IMR-90 (cell line): Measurements from ENCODE around the gene CASP8AP2. TPM values are rescaled to one million over a fixed set of nuclear protein-coding genes. Genes with fewer than 3 reads are reported as not detected.
"Not testable (repeated sequence)": the region's sequence is repeated elsewhere in the genome, so short reads cannot be mapped to it uniquely, and the experiment has no call there.

Experiments
- ATAC-seq: fragments of 200-7000 bp; cut with Tn5 transposase; 2 replicates; pipeline ENCODE4 v1.9.1; 2020; ENCODE audit warnings: low read depth, mild to moderate bottlenecking, moderate library complexity
- BruUV-seq: library from RNA; stranded (reverse); fragments of 400-500 nt; replicated peaks from 2 replicates; lab custom pipeline; 2021; lab: Mats Ljungman, UMichigan
- CTCF ChIA-PET: fragments of 300-600 bp; formaldehyde crosslinking; extraction: SDS; loops from one replicate; lab custom pipeline; 2021; ENCODE audit warnings: antibody characterized with exemption; lab: Yijun Ruan, JAX
- POLR2A ChIA-PET: fragments of 300-600 bp; sonication (Branson Sonifier 250); formaldehyde crosslinking; loops from one replicate; lab custom pipeline; 2022; ENCODE audit warnings: antibody characterized with exemption; ENCODE audit not compliant: unreplicated experiment; lab: Charles Lee
- DNase-seq: peaks from one replicate; pipeline ENCODE4 v3.0.0; 2013
- H2AFZ ChIP-seq: replicated peaks from 2 replicates; pipeline ENCODE3; 2013; ENCODE audit warnings: low read length, mild to moderate bottlenecking; ENCODE audit not compliant: poor library complexity
- H2AK5ac ChIP-seq: 2 replicates; pipeline ENCODE4 v1.6.1; 2013; ENCODE audit warnings: low read depth, low read length, inconsistent platforms
- H2AK9ac ChIP-seq: replicated peaks from 2 replicates; pipeline ENCODE3; 2013; ENCODE audit warnings: mild to moderate bottlenecking, low read depth, low read length, moderate library complexity; ENCODE audit not compliant: poor library complexity
- H2BK120ac ChIP-seq: 2 replicates; pipeline ENCODE4 v1.6.1; 2013; ENCODE audit warnings: low read depth, low read length, inconsistent platforms
- H2BK15ac ChIP-seq: 3 replicates; pipeline ENCODE4 v1.6.1; 2013; ENCODE audit warnings: low read depth, low read length, inconsistent platforms
- H2BK20ac ChIP-seq: 2 replicates; pipeline ENCODE4 v1.6.1; 2013; ENCODE audit warnings: low read depth, mild to moderate bottlenecking, inconsistent platforms, low read length, moderate library complexity
- H2BK5ac ChIP-seq: 2 replicates; pipeline ENCODE4 v1.6.1; 2013; ENCODE audit warnings: mild to moderate bottlenecking, low read depth, low read length, inconsistent platforms; ENCODE audit not compliant: poor library complexity, severe bottlenecking
- H3K14ac ChIP-seq: replicated peaks from 2 replicates; pipeline ENCODE4 v1.6.1; 2013; ENCODE audit warnings: low read depth, low read length, inconsistent platforms
- H3K18ac ChIP-seq: 2 replicates; pipeline ENCODE4 v1.6.1; 2013; ENCODE audit warnings: low read depth, low read length, control low read depth
- H3K23ac ChIP-seq: 2 replicates; pipeline ENCODE4 v1.6.1; 2013; ENCODE audit warnings: low read depth, low read length, inconsistent platforms
- H3K27ac ChIP-seq: 2 replicates; pipeline ENCODE4 v1.5.1; 2013; ENCODE audit warnings: mild to moderate bottlenecking, control low read depth, low read length; ENCODE audit not compliant: insufficient read depth
- H3K27me3 ChIP-seq: 2 replicates; pipeline ENCODE4 v1.6.1; 2013; ENCODE audit warnings: low read length; ENCODE audit not compliant: control insufficient read depth, insufficient read depth
- H3K36me3 ChIP-seq: 2 replicates; pipeline ENCODE4 v1.6.1; 2013; ENCODE audit warnings: low read length, mixed read lengths; ENCODE audit not compliant: control insufficient read depth, insufficient read depth
- H3K4ac ChIP-seq: 2 replicates; pipeline ENCODE4 v1.6.1; 2013; ENCODE audit warnings: low read depth, low read length, inconsistent platforms
- H3K4me1 ChIP-seq: 2 replicates; pipeline ENCODE4 v1.6.1; 2013; ENCODE audit warnings: low read length, mixed read lengths; ENCODE audit not compliant: control insufficient read depth, insufficient read depth
- H3K4me2 ChIP-seq: 2 replicates; pipeline ENCODE4 v1.6.1; 2013; ENCODE audit warnings: low read depth, mild to moderate bottlenecking, control low read depth, low read length, moderate library complexity
- H3K4me3 ChIP-seq: 2 replicates; pipeline ENCODE4 v1.5.1; 2013; ENCODE audit warnings: low read depth, mild to moderate bottlenecking, control low read depth, low read length, moderate library complexity; ENCODE audit not compliant: insufficient read depth
- H3K56ac ChIP-seq: 2 replicates; pipeline ENCODE4 v1.6.1; 2013; ENCODE audit warnings: low read length, inconsistent platforms; ENCODE audit not compliant: insufficient read depth; ENCODE audit errors: extremely low read depth
- H3K79me1 ChIP-seq, 2 experiments: 2 replicates each; pipeline ENCODE4 v1.6.1; 2013; ENCODE audit warnings: low read length in 2 of 2, inconsistent platforms in 1 of 2, low read depth in 1 of 2
- H3K9ac ChIP-seq: 2 replicates; pipeline ENCODE4 v1.6.1; 2013; ENCODE audit warnings: low read depth, low read length, control low read depth
- H3K9me1 ChIP-seq: 2 replicates; pipeline ENCODE4 v1.6.1; 2013; ENCODE audit warnings: low read length, inconsistent platforms; ENCODE audit not compliant: insufficient read depth
- H3K9me3 ChIP-seq: 2 replicates; pipeline ENCODE4 v1.6.1; 2013; ENCODE audit warnings: low read length; ENCODE audit not compliant: control insufficient read depth, insufficient read depth
- H4K20me1 ChIP-seq: 2 replicates; pipeline ENCODE4 v1.6.1; 2013; ENCODE audit warnings: low read length, inconsistent platforms; ENCODE audit not compliant: insufficient read depth
- H4K5ac ChIP-seq: 2 replicates; pipeline ENCODE4 v1.6.1; 2013; ENCODE audit warnings: mild to moderate bottlenecking, low read depth, low read length, control low read depth
- H4K8ac ChIP-seq, 2 experiments: 2 replicates each; pipeline ENCODE4 v1.6.1; 2013; ENCODE audit warnings: low read depth in 2 of 2, low read length in 2 of 2, control low read depth in 1 of 2, inconsistent platforms in 1 of 2
- H4K91ac ChIP-seq: 2 replicates; pipeline ENCODE4 v1.6.1; 2013; ENCODE audit warnings: low read depth, low read length, inconsistent platforms; ENCODE audit not compliant: insufficient read depth
- BHLHE40 ChIP-seq: fragments of 150-350 bp; IDR thresholded peaks from 2 replicates; pipeline ENCODE4 v1.6.1; 2016; ENCODE audit warnings: mild to moderate bottlenecking, low read depth, low read length
- FOS ChIP-seq: fragments of 150-350 bp; IDR thresholded peaks from 2 replicates; pipeline ENCODE4 v1.6.1; 2016; ENCODE audit warnings: low read depth, low read length
- MAFK ChIP-seq: IDR thresholded peaks from 2 replicates; pipeline ENCODE4 v1.6.1; 2012; ENCODE audit warnings: low read depth, low read length, improper control_type of control experiment
- RCOR1 ChIP-seq: IDR thresholded peaks from 2 replicates; pipeline ENCODE4 v1.6.1; 2012; ENCODE audit warnings: mild to moderate bottlenecking, low read length, improper control_type of control experiment; ENCODE audit not compliant: insufficient replicate concordance
- SMC3 ChIP-seq: fragments of 150-350 bp; IDR thresholded peaks from 2 replicates; pipeline ENCODE4 v1.6.1; 2016; ENCODE audit warnings: low read depth, mild to moderate bottlenecking, antibody characterized with exemption, low read length, moderate library complexity
- WGBS, 2 experiments: methylation state at CpG; one replicate each; pipeline versions ENCODE4 v1.1.5 to v1.1.7; 2013; ENCODE audit warnings: missing lambda C conversion rate in 2 of 2; ENCODE audit not compliant: insufficient read length in 1 of 2; ENCODE audit errors: extremely low coverage in 2 of 2; 5-methylcytosine and 5-hydroxymethylcytosine counted together
- dilution Hi-C: fragments of 300-500 bp; cut with HindIII; formaldehyde crosslinking; loops from one replicate; pipeline ENCODE4 v1.14.3; 2018; ENCODE audit warnings: low sequenced_read_pairs; ENCODE audit not compliant: unreplicated experiment
- in situ Hi-C: fragments of 300-500 bp; cut with MboI; formaldehyde crosslinking; loops from 3 replicates; pipeline ENCODE4 v1.14.3; 2019; ENCODE audit warnings: low sequenced_read_pairs, inconsistent platforms, mixed read lengths
- intact Hi-C: fragments of 100-400 bp; cut with micrococcal nuclease; formaldehyde crosslinking; loops from 2 replicates; pipeline ENCODE4 v1.10.0; 2022
- polyA plus RNA-seq, 3 experiments: library from polyadenylated mRNA; depleted of rRNA; stranded (reverse); fragments of >200 nt; gene quantifications; 2 replicates each; pipeline ENCODE4 v1.2.3, GENCODE V29; 2012; ENCODE audit warnings: low replicate concordance in 1 of 3
- total RNA-seq: library from RNA; depleted of rRNA; stranded (reverse); fragments of >200 nt; gene quantifications from 2 replicates; pipeline ENCODE4 v1.2.3, GENCODE V29; 2012
- TF ChIP-seq, protein P1 (sequence below): conservative IDR thresholded peaks from 2 replicates; pipeline ENCODE4 v1.5.1; 2012; ENCODE audit warnings: mild to moderate bottlenecking, low read depth, low read length, improper control_type of control experiment

CASP8AP2 gene
- total and polyA plus RNA-seq, 2 of the 4 experiments (the other 2 are of a cell fraction): 5.0 to 11.1 TPM

DNA sequence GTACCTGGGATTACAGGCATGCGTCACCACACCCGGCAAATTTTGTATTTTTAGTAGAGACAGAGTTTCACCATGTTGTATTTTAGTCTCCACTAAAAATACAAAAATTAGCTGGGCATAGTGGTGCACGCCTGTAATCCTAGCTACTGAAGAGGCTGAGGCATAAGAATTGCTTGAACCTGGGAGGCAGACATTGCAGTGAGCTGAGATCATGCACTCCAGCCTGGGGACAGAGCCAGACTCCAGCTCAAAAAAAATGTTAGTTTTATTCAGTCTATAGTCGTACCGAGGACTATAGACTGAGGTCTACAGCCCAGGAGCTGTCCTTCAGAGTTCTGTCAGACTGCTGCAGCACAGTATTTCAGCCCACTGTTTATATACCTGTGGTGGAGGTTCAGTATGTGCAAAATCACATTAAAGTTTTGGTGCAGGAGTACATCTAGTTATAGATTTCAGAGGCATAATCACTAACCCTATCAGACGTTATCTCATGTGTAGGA is 3.6 kb upstream of the CASP8AP2 start (continued):
- TF ChIP-seq BHLHE40 (no peak), RCOR1 (no peak), FOS (no peak), MAFK (no peak), SMC3 (no peak)
- TF ChIP-seq, protein P1, sequence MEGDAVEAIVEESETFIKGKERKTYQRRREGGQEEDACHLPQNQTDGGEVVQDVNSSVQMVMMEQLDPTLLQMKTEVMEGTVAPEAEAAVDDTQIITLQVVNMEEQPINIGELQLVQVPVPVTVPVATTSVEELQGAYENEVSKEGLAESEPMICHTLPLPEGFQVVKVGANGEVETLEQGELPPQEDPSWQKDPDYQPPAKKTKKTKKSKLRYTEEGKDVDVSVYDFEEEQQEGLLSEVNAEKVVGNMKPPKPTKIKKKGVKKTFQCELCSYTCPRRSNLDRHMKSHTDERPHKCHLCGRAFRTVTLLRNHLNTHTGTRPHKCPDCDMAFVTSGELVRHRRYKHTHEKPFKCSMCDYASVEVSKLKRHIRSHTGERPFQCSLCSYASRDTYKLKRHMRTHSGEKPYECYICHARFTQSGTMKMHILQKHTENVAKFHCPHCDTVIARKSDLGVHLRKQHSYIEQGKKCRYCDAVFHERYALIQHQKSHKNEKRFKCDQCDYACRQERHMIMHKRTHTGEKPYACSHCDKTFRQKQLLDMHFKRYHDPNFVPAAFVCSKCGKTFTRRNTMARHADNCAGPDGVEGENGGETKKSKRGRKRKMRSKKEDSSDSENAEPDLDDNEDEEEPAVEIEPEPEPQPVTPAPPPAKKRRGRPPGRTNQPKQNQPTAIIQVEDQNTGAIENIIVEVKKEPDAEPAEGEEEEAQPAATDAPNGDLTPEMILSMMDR: no peak

DNA sequence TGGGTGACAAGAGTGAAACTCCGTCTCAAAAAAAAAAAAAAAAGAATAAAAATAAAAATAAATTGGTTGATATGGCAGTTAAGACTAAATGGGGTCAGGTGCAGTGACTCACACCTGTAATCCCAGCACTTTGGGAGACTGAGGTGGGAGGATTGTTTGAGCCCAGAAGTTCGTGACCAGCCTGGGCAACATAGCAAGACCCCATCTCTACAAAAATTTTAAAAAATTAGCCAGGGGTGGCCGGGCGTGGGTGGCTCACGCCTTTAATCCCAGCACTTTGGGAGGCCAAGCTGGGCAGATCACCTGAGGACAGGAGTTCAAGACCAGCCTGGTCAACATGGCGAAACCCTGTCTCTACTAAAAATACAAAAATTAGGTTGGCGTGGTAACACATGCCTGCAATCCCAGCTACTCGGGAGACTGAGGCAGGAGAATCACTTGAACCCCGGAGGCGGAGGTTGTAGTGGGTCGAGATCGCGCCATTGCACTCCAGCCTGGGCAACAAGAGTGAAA is 1.1 kb upstream of the CASP8AP2 start:
- H3K36me3 ChIP-seq, H3K27me3 ChIP-seq, H2BK20ac ChIP-seq, ATAC-seq, H4K20me1 ChIP-seq, H3K4me1 ChIP-seq, H4K91ac ChIP-seq, dilution Hi-C loops, H3K56ac ChIP-seq, H3K9me1 ChIP-seq, POLR2A ChIA-PET, H2BK5ac ChIP-seq, H2BK120ac ChIP-seq, H2AK9ac ChIP-seq, H2AK5ac ChIP-seq, H3K18ac ChIP-seq, in situ Hi-C loops, intact Hi-C loops, DNase-seq, H3K9me3 ChIP-seq, BruUV-seq, H2BK15ac ChIP-seq: not testable (repeated sequence)
- Histone ChIP-seq H4K5ac (peak overlapping the region; percentile 52), H3K9ac (peak overlapping the region; percentile 74), H3K79me1 (peaks cover 13 to 24% of the 10 kb centered on the region in 2 experiments), H3K27ac (peak overlapping the region; percentile 44), H3K4ac (peak overlapping the region; percentile 68), H3K4me3 (peak overlapping the region; percentile 70), H3K4me2 (peak overlapping the region; percentile 96), H4K8ac (peak overlapping the region; percentile 76 to 92; a peak in 2 of 4 replicates), H3K14ac (0 out of 2 replicates have a peak overlapping the region, but pooled peaks have one; percentile 83), H3K23ac (peak overlapping the region; percentile 69; the same call in 1 of the 2 replicates), H2AFZ (peak overlapping the region; percentile 92)
- CTCF ChIA-PET: interaction anchor here (0.6 to 1.3 kb wide), 3 partner anchors 12 to 24 kb away, joined by 3 to 5 read pairs (median 3); no protein-coding TSS in a partner anchor
- WGBS, 2 experiments: 95% methylated on average over 4 of the region's 13 CpGs; no CpG with 5 or more reads in 1 of the 2 experiments
